ENCODE measurements around the gene PINK1.

DNA sequence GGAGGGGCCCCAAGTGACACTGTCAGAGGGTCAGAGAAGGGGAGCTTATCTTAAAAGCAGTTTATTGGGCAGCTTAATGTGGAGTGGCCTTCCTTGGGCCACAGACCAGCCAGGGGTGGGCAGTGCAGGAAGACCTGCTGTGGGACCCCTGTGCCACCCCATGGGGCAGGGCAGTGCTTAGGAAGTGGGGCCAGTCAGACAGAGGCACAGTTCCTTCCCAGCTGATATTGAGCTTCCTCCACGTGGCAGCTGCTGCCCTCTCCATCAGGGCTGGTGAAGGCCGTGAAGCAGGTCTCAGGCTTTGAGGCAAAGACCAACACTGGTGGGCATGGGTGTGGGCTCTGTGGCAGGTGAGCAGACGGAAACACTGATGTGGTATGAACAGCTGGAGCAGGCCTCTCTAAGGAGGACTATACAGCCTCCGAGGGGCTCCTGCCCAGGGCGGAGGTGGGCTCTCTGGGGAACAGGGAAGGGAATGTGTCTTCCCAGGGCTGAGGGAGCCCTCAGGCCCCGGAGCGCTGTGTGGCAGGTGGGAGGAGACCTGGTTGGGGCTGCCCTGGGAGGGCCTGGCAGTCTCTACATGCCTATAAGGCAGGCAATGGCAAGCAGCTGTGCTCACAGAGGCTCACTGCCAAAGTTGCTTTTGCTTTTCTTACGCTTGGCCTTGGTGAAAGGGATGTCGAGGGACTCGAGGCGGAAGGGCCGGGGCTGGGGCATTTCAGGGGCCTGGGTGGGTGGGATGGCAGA is 30.9 kb downstream of the PINK1 start:
- TF ChIP-seq, protein P1, sequence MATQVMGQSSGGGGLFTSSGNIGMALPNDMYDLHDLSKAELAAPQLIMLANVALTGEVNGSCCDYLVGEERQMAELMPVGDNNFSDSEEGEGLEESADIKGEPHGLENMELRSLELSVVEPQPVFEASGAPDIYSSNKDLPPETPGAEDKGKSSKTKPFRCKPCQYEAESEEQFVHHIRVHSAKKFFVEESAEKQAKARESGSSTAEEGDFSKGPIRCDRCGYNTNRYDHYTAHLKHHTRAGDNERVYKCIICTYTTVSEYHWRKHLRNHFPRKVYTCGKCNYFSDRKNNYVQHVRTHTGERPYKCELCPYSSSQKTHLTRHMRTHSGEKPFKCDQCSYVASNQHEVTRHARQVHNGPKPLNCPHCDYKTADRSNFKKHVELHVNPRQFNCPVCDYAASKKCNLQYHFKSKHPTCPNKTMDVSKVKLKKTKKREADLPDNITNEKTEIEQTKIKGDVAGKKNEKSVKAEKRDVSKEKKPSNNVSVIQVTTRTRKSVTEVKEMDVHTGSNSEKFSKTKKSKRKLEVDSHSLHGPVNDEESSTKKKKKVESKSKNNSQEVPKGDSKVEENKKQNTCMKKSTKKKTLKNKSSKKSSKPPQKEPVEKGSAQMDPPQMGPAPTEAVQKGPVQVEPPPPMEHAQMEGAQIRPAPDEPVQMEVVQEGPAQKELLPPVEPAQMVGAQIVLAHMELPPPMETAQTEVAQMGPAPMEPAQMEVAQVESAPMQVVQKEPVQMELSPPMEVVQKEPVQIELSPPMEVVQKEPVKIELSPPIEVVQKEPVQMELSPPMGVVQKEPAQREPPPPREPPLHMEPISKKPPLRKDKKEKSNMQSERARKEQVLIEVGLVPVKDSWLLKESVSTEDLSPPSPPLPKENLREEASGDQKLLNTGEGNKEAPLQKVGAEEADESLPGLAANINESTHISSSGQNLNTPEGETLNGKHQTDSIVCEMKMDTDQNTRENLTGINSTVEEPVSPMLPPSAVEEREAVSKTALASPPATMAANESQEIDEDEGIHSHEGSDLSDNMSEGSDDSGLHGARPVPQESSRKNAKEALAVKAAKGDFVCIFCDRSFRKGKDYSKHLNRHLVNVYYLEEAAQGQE (tag by site-specific recombination; IDR thresholded peaks at IDR 0.05): no peak
- TF ChIP-seq ZNF791 (tag by site-specific recombination; IDR thresholded peaks at IDR 0.05) (no peak), ZEB2 (tag by site-specific recombination; IDR thresholded peaks at IDR 0.05) (no peak), ZNF530 (tag by site-specific recombination; IDR thresholded peaks at IDR 0.05; ENCODE audit: low read depth) (no peak), ZNF48 (tag by site-specific recombination; IDR thresholded peaks at IDR 0.05) (no peak)
- TF ChIP-seq, protein P2, sequence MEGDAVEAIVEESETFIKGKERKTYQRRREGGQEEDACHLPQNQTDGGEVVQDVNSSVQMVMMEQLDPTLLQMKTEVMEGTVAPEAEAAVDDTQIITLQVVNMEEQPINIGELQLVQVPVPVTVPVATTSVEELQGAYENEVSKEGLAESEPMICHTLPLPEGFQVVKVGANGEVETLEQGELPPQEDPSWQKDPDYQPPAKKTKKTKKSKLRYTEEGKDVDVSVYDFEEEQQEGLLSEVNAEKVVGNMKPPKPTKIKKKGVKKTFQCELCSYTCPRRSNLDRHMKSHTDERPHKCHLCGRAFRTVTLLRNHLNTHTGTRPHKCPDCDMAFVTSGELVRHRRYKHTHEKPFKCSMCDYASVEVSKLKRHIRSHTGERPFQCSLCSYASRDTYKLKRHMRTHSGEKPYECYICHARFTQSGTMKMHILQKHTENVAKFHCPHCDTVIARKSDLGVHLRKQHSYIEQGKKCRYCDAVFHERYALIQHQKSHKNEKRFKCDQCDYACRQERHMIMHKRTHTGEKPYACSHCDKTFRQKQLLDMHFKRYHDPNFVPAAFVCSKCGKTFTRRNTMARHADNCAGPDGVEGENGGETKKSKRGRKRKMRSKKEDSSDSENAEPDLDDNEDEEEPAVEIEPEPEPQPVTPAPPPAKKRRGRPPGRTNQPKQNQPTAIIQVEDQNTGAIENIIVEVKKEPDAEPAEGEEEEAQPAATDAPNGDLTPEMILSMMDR (tag by site-specific recombination; IDR thresholded peaks at IDR 0.05): no peak

Data from HEK293 (cell line).